ENCODE measurements around the gene DMXL1.
A peak's percentile ranks its signal among the peaks of the same experiment; 100 is the strongest.

DNA sequence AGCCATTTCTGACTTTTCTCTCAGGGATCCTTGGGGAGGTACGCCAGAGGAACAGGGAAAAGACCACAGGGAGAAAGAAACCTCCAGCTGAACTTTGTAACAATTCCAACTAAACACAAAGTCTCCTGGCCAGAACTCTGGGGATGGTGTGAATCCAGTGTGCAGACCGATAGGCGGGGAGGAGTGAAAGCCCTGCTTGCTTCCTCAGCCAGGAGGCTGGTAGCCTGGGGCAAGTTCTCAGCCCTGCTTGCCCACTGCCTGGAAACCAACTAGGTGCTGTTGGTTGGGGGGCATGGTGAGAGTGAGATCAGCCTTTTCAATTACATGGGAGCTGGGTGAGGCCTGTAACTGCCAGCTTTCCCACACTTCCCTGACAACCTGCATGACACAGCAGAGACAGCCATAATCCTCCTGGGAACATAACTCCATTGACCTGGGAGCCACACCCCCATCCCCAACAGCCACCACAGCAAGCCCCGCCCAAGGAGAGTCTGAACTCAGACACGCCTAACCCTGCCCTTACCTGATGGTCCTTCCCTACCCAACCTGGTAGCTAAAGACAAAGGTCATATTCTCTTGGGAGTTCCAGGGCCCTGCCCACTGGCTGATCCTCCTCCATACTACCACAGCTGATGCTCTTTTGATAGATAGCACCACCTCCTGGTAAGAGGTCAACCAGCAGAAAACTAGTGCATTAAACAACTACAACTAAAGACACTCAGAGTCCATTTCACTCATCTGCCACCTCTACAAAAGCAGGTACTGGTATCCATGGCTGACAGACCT is 184.9 kb downstream of the DMXL1 start:
- TF ChIP-seq, protein P1, sequence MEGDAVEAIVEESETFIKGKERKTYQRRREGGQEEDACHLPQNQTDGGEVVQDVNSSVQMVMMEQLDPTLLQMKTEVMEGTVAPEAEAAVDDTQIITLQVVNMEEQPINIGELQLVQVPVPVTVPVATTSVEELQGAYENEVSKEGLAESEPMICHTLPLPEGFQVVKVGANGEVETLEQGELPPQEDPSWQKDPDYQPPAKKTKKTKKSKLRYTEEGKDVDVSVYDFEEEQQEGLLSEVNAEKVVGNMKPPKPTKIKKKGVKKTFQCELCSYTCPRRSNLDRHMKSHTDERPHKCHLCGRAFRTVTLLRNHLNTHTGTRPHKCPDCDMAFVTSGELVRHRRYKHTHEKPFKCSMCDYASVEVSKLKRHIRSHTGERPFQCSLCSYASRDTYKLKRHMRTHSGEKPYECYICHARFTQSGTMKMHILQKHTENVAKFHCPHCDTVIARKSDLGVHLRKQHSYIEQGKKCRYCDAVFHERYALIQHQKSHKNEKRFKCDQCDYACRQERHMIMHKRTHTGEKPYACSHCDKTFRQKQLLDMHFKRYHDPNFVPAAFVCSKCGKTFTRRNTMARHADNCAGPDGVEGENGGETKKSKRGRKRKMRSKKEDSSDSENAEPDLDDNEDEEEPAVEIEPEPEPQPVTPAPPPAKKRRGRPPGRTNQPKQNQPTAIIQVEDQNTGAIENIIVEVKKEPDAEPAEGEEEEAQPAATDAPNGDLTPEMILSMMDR (IDR thresholded peaks at IDR 0.05) = peak in 1 of 12 donors; percentile 13
- no peak for TF ChIP-seq POLR2A (IDR thresholded peaks at IDR 0.05)

Data from heart left ventricle (tissue), 13 donors.